ENCODE data around the gene RAET1E.
A peak's percentile ranks its signal among the peaks of the same experiment; 100 is the strongest.
"Not testable (repeated sequence)": the region's sequence is repeated elsewhere in the genome, so short reads cannot be mapped to it uniquely, and the experiment has no call there.

The RAET1E gene

GRCh38 chr6:149881860-149882259 is 16.1 kb downstream of the RAET1E start:
- Mint-ChIP-seq H3K9me3 (no peaks in the 10 kb centered on the region), H3K27ac (no peak overlapping the region), H3K36me3 (no peaks in the 10 kb centered on the region), H3K4me1 (no peaks in the 10 kb centered on the region), H3K27me3 (peaks cover 59% of the 10 kb centered on the region), H3K4me3 (no peak overlapping the region)
- DNase-seq, result no peak
- CTCF ChIA-PET, result no interaction called here

- Mint-ChIP-seq H3K4me1 (no peaks in the 10 kb centered on the region), H3K9me3 (no peaks in the 10 kb centered on the region), H3K27ac (no peak overlapping the region), H3K4me3 (no peak overlapping the region), H3K27me3 (peaks cover 57% of the 10 kb centered on the region), H3K36me3 (no peaks in the 10 kb centered on the region)
- CTCF ChIA-PET, result no interaction called here
- DNase-seq, result no peak
Observed at GRCh38 chr6:149881066-149881766, 16.7 kb downstream of the RAET1E start.

GRCh38 chr6:149877659-149878058 is 20.3 kb downstream of the RAET1E start:
- H3K27ac Mint-ChIP-seq, result no peak overlapping the region
- H3K9me3 Mint-ChIP-seq, result no peaks in the 10 kb centered on the region
- no peaks in the 10 kb centered on the region for H3K4me1 Mint-ChIP-seq
- CTCF ChIA-PET, result no interaction called here
- no peaks in the 10 kb centered on the region for H3K36me3 Mint-ChIP-seq
- H3K27me3 Mint-ChIP-seq, result peaks cover 48% of the 10 kb centered on the region
- no peak for DNase-seq
- no peak overlapping the region for H3K4me3 Mint-ChIP-seq

- Mint-ChIP-seq H3K9me3 (peaks cover 3% of the 10 kb centered on the region), H3K36me3 (no peaks in the 10 kb centered on the region), H3K4me1 (no peaks in the 10 kb centered on the region), H3K27ac (no peak overlapping the region), H3K27me3 (peaks cover 50% of the 10 kb centered on the region), H3K4me3 (no peak overlapping the region)
- DNase-seq, result no peak
- CTCF ChIA-PET, result no interaction called here
Observed at GRCh38 chr6:149876241-149876933, 21.5 kb downstream of the RAET1E start.

GRCh38 chr6:149872233-149872632 is 25.7 kb downstream of the RAET1E start:
- Mint-ChIP-seq H3K4me3 (no peak overlapping the region), H3K27me3 (peaks cover 30% of the 10 kb centered on the region), H3K4me1 (no peaks in the 10 kb centered on the region), H3K36me3 (no peaks in the 10 kb centered on the region), H3K9me3 (peaks cover 3% of the 10 kb centered on the region), H3K27ac (no peak overlapping the region)
- DNase-seq, result no peak
- CTCF ChIA-PET, result no interaction called here

- Mint-ChIP-seq H3K27me3 (peaks cover 31% of the 10 kb centered on the region), H3K36me3 (no peaks in the 10 kb centered on the region)
- CTCF ChIA-PET, result no interaction called here
Observed at GRCh38 chr6:149871182-149871581, 26.7 kb downstream of the RAET1E start.

GRCh38 chr6:149869275-149869892 is 28.5 kb downstream of the RAET1E start:
- H3K27me3 Mint-ChIP-seq, result peaks cover 25% of the 10 kb centered on the region
- no peak overlapping the region for H3K4me3 Mint-ChIP-seq
- peaks cover 3% of the 10 kb centered on the region for H3K9me3 Mint-ChIP-seq
- no peak for DNase-seq
- no peak overlapping the region for H3K27ac Mint-ChIP-seq
- no peaks in the 10 kb centered on the region for H3K36me3 Mint-ChIP-seq
- CTCF ChIA-PET, result interaction anchor here (1.1 to 1.3 kb wide), 4 partner anchors 15 to 202 kb away, joined by 3 to 5 read pairs (median 4); no protein-coding TSS in a partner anchor
- H3K4me1 Mint-ChIP-seq, result peaks cover 7% of the 10 kb centered on the region

More at GRCh38 chr6:149871182-149871581, 26.7 kb downstream of the RAET1E start:
- DNase-seq, result no peak
- no peak overlapping the region for H3K4me3 Mint-ChIP-seq
- no peak overlapping the region for H3K27ac Mint-ChIP-seq
- no peaks in the 10 kb centered on the region for H3K4me1 Mint-ChIP-seq
- peaks cover 3% of the 10 kb centered on the region for H3K9me3 Mint-ChIP-seq

- no peak overlapping the region for H3K4me3 Mint-ChIP-seq
- DNase-seq, result no peak
- CTCF ChIA-PET, result interaction anchor here (1.2 kb wide), 1 partner anchor 203 kb away, joined by 3 read pairs; no protein-coding TSS in a partner anchor
- H3K9me3 Mint-ChIP-seq, result peaks cover 3% of the 10 kb centered on the region
- H3K27ac Mint-ChIP-seq, result no peak overlapping the region
- peaks cover 21% of the 10 kb centered on the region for H3K27me3 Mint-ChIP-seq
- no peaks in the 10 kb centered on the region for H3K36me3 Mint-ChIP-seq
- peaks cover 9% of the 10 kb centered on the region for H3K4me1 Mint-ChIP-seq
Observed at GRCh38 chr6:149867876-149868640, 29.9 kb downstream of the RAET1E start.

GRCh38 chr6:149864578-149865535 is 33.1 kb downstream of the RAET1E start:
- peak overlapping the region; percentile 53 for H3K4me3 Mint-ChIP-seq
- H3K27ac Mint-ChIP-seq, result peak overlapping the region; percentile 74
- no peaks in the 10 kb centered on the region for H3K36me3 Mint-ChIP-seq
- no peaks in the 10 kb centered on the region for H3K9me3 Mint-ChIP-seq
- DNase-seq, result peak; percentile 45
- CTCF ChIA-PET, result interaction anchor here (0.6 to 3.3 kb wide), 10 partner anchors 11 to 319 kb away, joined by 3 to 12 read pairs (median 3); partner anchors contain the start of gene PPIL4
- peaks cover 45% of the 10 kb centered on the region for H3K27me3 Mint-ChIP-seq
- peaks cover 17% of the 10 kb centered on the region for H3K4me1 Mint-ChIP-seq

GRCh38 chr6:149863698-149864577 is 34.0 kb downstream of the RAET1E start, which contains the start of gene LRP11:
TSS of gene LRP11 (minus strand) at chr6:149864359. CDS start at chr6:149864020, 339 bp downstream.
- CTCF ChIA-PET, result interaction anchor here (1.1 to 3.3 kb wide), 5 partner anchors 10 to 318 kb away, joined by 3 to 12 read pairs (median 3); partner anchors contain the start of gene PPIL4
- H3K36me3 Mint-ChIP-seq, result no peaks in the 10 kb centered on the region
- peak within 1 kb of the TSS; percentile 80 for H3K4me3 Mint-ChIP-seq

GRCh38 chr6:149862922-149863697 is 34.8 kb downstream of the RAET1E start:
- H3K27ac Mint-ChIP-seq, result no peak overlapping the region
- peaks cover 36% of the 10 kb centered on the region for H3K27me3 Mint-ChIP-seq
- peak overlapping the region; percentile 80 for H3K4me3 Mint-ChIP-seq
- DNase-seq, result peak; percentile 48
- peaks cover 17% of the 10 kb centered on the region for H3K4me1 Mint-ChIP-seq
- H3K9me3 Mint-ChIP-seq, result no peaks in the 10 kb centered on the region
- no peaks in the 10 kb centered on the region for H3K36me3 Mint-ChIP-seq
- CTCF ChIA-PET, result interaction anchor here (1.1 to 3.3 kb wide), 5 partner anchors 9 to 140 kb away, joined by 3 to 12 read pairs (median 3); no protein-coding TSS in a partner anchor

More at GRCh38 chr6:149863698-149864577, 34.0 kb downstream of the RAET1E start, which contains the start of gene LRP11:
- H3K27me3 Mint-ChIP-seq, result peaks cover 44% of the 10 kb centered on the region
- peak; percentile 85 for DNase-seq
- no peaks in the 10 kb centered on the region for H3K9me3 Mint-ChIP-seq
- H3K27ac Mint-ChIP-seq, result peak within 1 kb of the TSS; percentile 74
- H3K4me1 Mint-ChIP-seq, result peaks cover 17% of the 10 kb centered on the region

- H3K27ac Mint-ChIP-seq, H3K9me3 Mint-ChIP-seq, H3K36me3 Mint-ChIP-seq, DNase-seq: not testable (repeated sequence)
- peaks cover 36% of the 10 kb centered on the region for H3K27me3 Mint-ChIP-seq
- CTCF ChIA-PET, result interaction anchor here (1.6 to 3.4 kb wide), 2 partner anchors 20 to 22 kb away, joined by 3 to 12 read pairs; no protein-coding TSS in a partner anchor
- H3K4me1 Mint-ChIP-seq, result peaks cover 17% of the 10 kb centered on the region
- peak overlapping the region; percentile 80 for H3K4me3 Mint-ChIP-seq
Observed at GRCh38 chr6:149862424-149862738, 35.5 kb downstream of the RAET1E start.

Data from activated naive CD4-positive, alpha-beta T cell treated with anti-CD3 and anti-CD28 coated beads, Interleukin-2, amount 10 ng/mL, durations not matched to agents 7 days and 5 days (primary cell).